Hepatocyte (in vitro differentiated cells): ENCODE results near the gene CDK16.

ENCODE experiments used
- EZH2phosphoT487 ChIP-seq: fragments of 200-600 bp; sonication (generic); IDR thresholded peaks from one replicate; pipeline ENCODE4 v1.6.1; 2018; ENCODE audit warnings: antibody characterized with exemption, mild to moderate bottlenecking, low read depth, moderate library complexity; ENCODE audit not compliant: unreplicated experiment, severe bottlenecking
- TF ChIP-seq, protein P1 (sequence below): fragments of 200-600 bp; sonication (generic); IDR thresholded peaks from 2 replicates; pipeline ENCODE4 v1.5.1; 2016; ENCODE audit warnings: antibody characterized with exemption, mild to moderate bottlenecking; ENCODE audit not compliant: poor library complexity

DNA sequence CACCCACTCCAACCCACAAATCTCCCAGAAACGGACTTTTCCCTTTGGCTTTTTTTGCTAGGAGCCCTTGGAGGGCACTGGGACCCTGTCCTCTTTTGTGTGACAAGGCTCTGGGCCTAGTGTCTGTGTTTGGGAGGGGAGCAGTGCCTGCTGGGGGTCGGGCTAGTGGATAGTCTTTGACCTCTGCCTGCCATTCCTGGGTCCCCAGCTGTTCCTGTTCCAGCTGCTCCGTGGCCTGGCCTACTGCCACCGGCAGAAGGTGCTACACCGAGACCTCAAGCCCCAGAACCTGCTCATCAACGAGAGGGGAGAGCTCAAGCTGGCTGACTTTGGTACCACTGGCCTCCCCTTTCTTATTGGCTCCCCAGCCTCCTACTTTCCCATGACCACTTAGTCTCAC is 7.6 kb downstream of the CDK16 start:
- TF ChIP-seq, protein P1, sequence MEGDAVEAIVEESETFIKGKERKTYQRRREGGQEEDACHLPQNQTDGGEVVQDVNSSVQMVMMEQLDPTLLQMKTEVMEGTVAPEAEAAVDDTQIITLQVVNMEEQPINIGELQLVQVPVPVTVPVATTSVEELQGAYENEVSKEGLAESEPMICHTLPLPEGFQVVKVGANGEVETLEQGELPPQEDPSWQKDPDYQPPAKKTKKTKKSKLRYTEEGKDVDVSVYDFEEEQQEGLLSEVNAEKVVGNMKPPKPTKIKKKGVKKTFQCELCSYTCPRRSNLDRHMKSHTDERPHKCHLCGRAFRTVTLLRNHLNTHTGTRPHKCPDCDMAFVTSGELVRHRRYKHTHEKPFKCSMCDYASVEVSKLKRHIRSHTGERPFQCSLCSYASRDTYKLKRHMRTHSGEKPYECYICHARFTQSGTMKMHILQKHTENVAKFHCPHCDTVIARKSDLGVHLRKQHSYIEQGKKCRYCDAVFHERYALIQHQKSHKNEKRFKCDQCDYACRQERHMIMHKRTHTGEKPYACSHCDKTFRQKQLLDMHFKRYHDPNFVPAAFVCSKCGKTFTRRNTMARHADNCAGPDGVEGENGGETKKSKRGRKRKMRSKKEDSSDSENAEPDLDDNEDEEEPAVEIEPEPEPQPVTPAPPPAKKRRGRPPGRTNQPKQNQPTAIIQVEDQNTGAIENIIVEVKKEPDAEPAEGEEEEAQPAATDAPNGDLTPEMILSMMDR: no peak
- TF ChIP-seq EZH2phosphoT487: no peak
